ENCODE data around the gene FERMT2. TPM values are rescaled to one million over a fixed set of nuclear protein-coding genes. Genes with fewer than 3 reads are reported as not detected.
"Not testable (repeated sequence)": the region's sequence is repeated elsewhere in the genome, so short reads cannot be mapped to it uniquely, and the experiment has no call there.

FERMT2 gene
- total and polyA plus RNA-seq, 2 experiments from 2014 or later = 108 to 148 TPM

- ATAC-seq = peak; percentile 55
- peaks cover 41% of the 10 kb centered on the region for H3K4me1 Mint-ChIP-seq
- Histone ChIP-seq H3K27me3 (ENCODE audit: insufficient read depth) (no peaks in the 10 kb centered on the region), H3K4me2 (0 out of 2 replicates have a peak overlapping the region, but pooled peaks have one; percentile 15), H2AFZ (no peak overlapping the region), H3K4me1 (ENCODE audit: insufficient read depth) (peaks cover 39% of the 10 kb centered on the region), H3F3A (replicated peaks; ENCODE audit: low read depth) (no peaks in the 10 kb centered on the region), H3K27ac (ENCODE audit: low read depth) (no peak overlapping the region), H3K36me3 (ENCODE audit: insufficient read depth) (0 out of 2 replicates have a peak, but pooled peaks cover 7% of the 10 kb centered on the region), H4K20me1 (replicated peaks; ENCODE audit: insufficient read depth) (peaks cover 16% of the 10 kb centered on the region; the same call in 1 of the 2 replicates), H3K4me3 (no peak overlapping the region), H3K79me2 (replicated peaks; ENCODE audit: insufficient read depth) (peaks cover 95% of the 10 kb centered on the region), H3K9me2 (ENCODE audit: insufficient read depth) (no peaks in the 10 kb centered on the region)
- H3K4me3 Mint-ChIP-seq = no peak overlapping the region
- no peak for DNase-seq (ENCODE audit: low spot score)
- no peak for TF ChIP-seq ZNF331 (CRISPR knock-in tag; IDR thresholded peaks at IDR 0.05; ENCODE audit: low read depth)
- no peak for TF ChIP-seq NANOG (IDR thresholded peaks at IDR 0.05; ENCODE audit: borderline replicate concordance)
- TF ChIP-seq REST (IDR thresholded peaks at IDR 0.05; ENCODE audit: unreplicated experiment) = no peak
- no peak for TF ChIP-seq ZNF114 (CRISPR knock-in tag; IDR thresholded peaks at IDR 0.05)
- TF ChIP-seq JUNB (IDR thresholded peaks at IDR 0.05; ENCODE audit: unreplicated experiment) = no peak
- peak overlapping the region; percentile 53 for H3K27ac Mint-ChIP-seq
- peaks cover 3% of the 10 kb centered on the region for H3K27me3 Mint-ChIP-seq (ENCODE audit: insufficient read depth, low read depth, poor library complexity)
- peaks cover 8% of the 10 kb centered on the region for H3K36me3 Mint-ChIP-seq (ENCODE audit: low read depth)
- H3K9me3 Mint-ChIP-seq = no peaks in the 10 kb centered on the region
These were observed 28.8 kb downstream of the FERMT2 start for GRCh38 chr14:52922059-52922458.

GRCh38 chr14:52920411-52920810 is 30.4 kb downstream of the FERMT2 start:
- H3K27me3 Mint-ChIP-seq (ENCODE audit: insufficient read depth, low read depth, poor library complexity); H2AFZ ChIP-seq; ATAC-seq; H4K20me1 ChIP-seq (replicated peaks; ENCODE audit: insufficient read depth); H3K27ac Mint-ChIP-seq; DNase-seq (ENCODE audit: low spot score); H3K36me3 ChIP-seq (ENCODE audit: insufficient read depth); H3K4me3 Mint-ChIP-seq; H3K9me2 ChIP-seq (ENCODE audit: insufficient read depth); H3K27me3 ChIP-seq (ENCODE audit: insufficient read depth); H3K27ac ChIP-seq (ENCODE audit: low read depth); H3K4me3 ChIP-seq; H3K9me3 Mint-ChIP-seq; H3F3A ChIP-seq (replicated peaks; ENCODE audit: low read depth); H3K4me2 ChIP-seq: not testable (repeated sequence)
- Mint-ChIP-seq H3K36me3 (ENCODE audit: low read depth) (peaks cover 17% of the 10 kb centered on the region), H3K4me1 (peaks cover 33% of the 10 kb centered on the region)
- Histone ChIP-seq H3K79me2 (replicated peaks; ENCODE audit: insufficient read depth) (peaks cover 84% of the 10 kb centered on the region), H3K4me1 (ENCODE audit: insufficient read depth) (peaks cover 28% of the 10 kb centered on the region)

GRCh38 chr14:52919971-52920370 is 30.9 kb downstream of the FERMT2 start:
- H3K4me1 Mint-ChIP-seq = peaks cover 33% of the 10 kb centered on the region
- H3K27me3 Mint-ChIP-seq (ENCODE audit: insufficient read depth, low read depth, poor library complexity) = peaks cover 3% of the 10 kb centered on the region
- Histone ChIP-seq H3K9me2 (ENCODE audit: insufficient read depth) (no peaks in the 10 kb centered on the region), H3K36me3 (ENCODE audit: insufficient read depth) (0 out of 2 replicates have a peak, but pooled peaks cover 7% of the 10 kb centered on the region), H3K79me2 (replicated peaks; ENCODE audit: insufficient read depth) (peaks cover 84% of the 10 kb centered on the region), H3K27me3 (ENCODE audit: insufficient read depth) (no peaks in the 10 kb centered on the region), H3K27ac (ENCODE audit: low read depth) (0 out of 2 replicates have a peak overlapping the region, but pooled peaks have one; percentile 14), H3K4me3 (no peak overlapping the region), H3F3A (replicated peaks; ENCODE audit: low read depth) (no peaks in the 10 kb centered on the region), H3K4me1 (ENCODE audit: insufficient read depth) (peaks cover 27% of the 10 kb centered on the region), H3K4me2 (no peak overlapping the region), H4K20me1 (replicated peaks; ENCODE audit: insufficient read depth) (peaks cover 10% of the 10 kb centered on the region; the same call in 1 of the 2 replicates), H2AFZ (no peak overlapping the region)
- DNase-seq (ENCODE audit: low spot score) (no peak), ATAC-seq (no peak)
- H3K27ac Mint-ChIP-seq = no peak overlapping the region
- peaks cover 21% of the 10 kb centered on the region for H3K36me3 Mint-ChIP-seq (ENCODE audit: low read depth)
- no peaks in the 10 kb centered on the region for H3K9me3 Mint-ChIP-seq
- H3K4me3 Mint-ChIP-seq = no peak overlapping the region
- TF ChIP-seq POLR2AphosphoS5 (IDR thresholded peaks at IDR 0.05; ENCODE audit: low read depth) = no peak
- no peak for TF ChIP-seq ZNF462 (CRISPR knock-in tag; IDR thresholded peaks at IDR 0.05)
- TF ChIP-seq ZNF114 (CRISPR knock-in tag; IDR thresholded peaks at IDR 0.05) = no peak

All from GM23338 (cell line).